Activated CD8-positive, alpha-beta T cell treated with anti-CD3 and anti-CD28 coated beads, Interleukin-2, amount 10 ng/mL, durations not matched to agents 7 days and 5 days (primary cell): Measurements from ENCODE around the gene BICD2. TPM values are rescaled to one million over a fixed set of nuclear protein-coding genes. Genes with fewer than 3 reads are reported as not detected.
"Not testable (repeated sequence)": the region's sequence is repeated elsewhere in the genome, so short reads cannot be mapped to it uniquely, and the experiment has no call there.

ENCODE experiments used
- ATAC-seq: fragments of 150-1000 bp; cut with Tn5 transposase; one replicate; pipeline ENCODE4 v1.10.0; 2021; ENCODE audit warnings: moderate library complexity
- CTCF ChIA-PET: fragments of 350-600 bp; sonication (Branson Sonifier 250); formaldehyde crosslinking; loops from one replicate; lab custom pipeline; 2021; ENCODE audit warnings: antibody characterized with exemption; lab: Charles Lee
- POLR2A ChIA-PET: fragments of 350-600 bp; sonication (Branson Sonifier 250); formaldehyde crosslinking; loops from one replicate; lab custom pipeline; 2021; ENCODE audit warnings: antibody characterized with exemption; lab: Charles Lee
- DNase-seq: peaks from one replicate; pipeline ENCODE4 v3.0.0-alpha.2; 2020
- H3K27ac Mint-ChIP-seq: one replicate; pipeline ENCODE4 v1.8.0; 2021; ENCODE audit warnings: mild to moderate bottlenecking, mixed read lengths
- H3K27me3 Mint-ChIP-seq: one replicate; pipeline ENCODE4 v1.8.0; 2021; ENCODE audit warnings: low read depth, mixed read lengths
- H3K36me3 Mint-ChIP-seq: one replicate; pipeline ENCODE4 v1.8.0; 2021; ENCODE audit warnings: low read depth, mixed read lengths
- H3K4me1 Mint-ChIP-seq: one replicate; pipeline ENCODE4 v1.8.0; 2021; ENCODE audit warnings: low read depth, mixed read lengths
- H3K4me3 Mint-ChIP-seq: one replicate; pipeline ENCODE4 v1.8.0; 2021; ENCODE audit warnings: mild to moderate bottlenecking, mixed read lengths
- H3K9me3 Mint-ChIP-seq: one replicate; pipeline ENCODE4 v1.8.0; 2022; ENCODE audit warnings: mixed read lengths; ENCODE audit not compliant: insufficient read depth
- total RNA-seq, 2 experiments: library from RNA; stranded (reverse); gene quantifications; one replicate each; pipeline ENCODE4 v1.2.3, GENCODE V29; 2021

BICD2 gene
- total RNA-seq, 2 experiments from 2014 or later: 31.9 to 32.5 TPM

- H3K27ac Mint-ChIP-seq: peak overlapping the region; percentile 75
- no peaks in the 10 kb centered on the region for H3K36me3 Mint-ChIP-seq
- no peaks in the 10 kb centered on the region for H3K9me3 Mint-ChIP-seq
- ChIA-PET POLR2A (interaction anchor here (1.0 kb wide), 1 partner anchor 99 kb away, joined by 4 read pairs; the partner anchor contains the start of gene IPPK), CTCF (interaction anchor here (0.8 to 3.0 kb wide), 3 partner anchors 18 to 53 kb away, joined by 3 to 10 read pairs (median 4); no protein-coding TSS in a partner anchor)
- DNase-seq (no peak), ATAC-seq (no peak)
- H3K4me3 Mint-ChIP-seq: no peak overlapping the region
- H3K4me1 Mint-ChIP-seq: peaks cover 23% of the 10 kb centered on the region
- no peaks in the 10 kb centered on the region for H3K27me3 Mint-ChIP-seq
These were observed 5.3 kb upstream of the BICD2 start for GRCh38 chr9:92769990-92770359.

GRCh38 chr9:92769286-92769685, 4.7 kb upstream of the BICD2 start:
- H3K4me1 Mint-ChIP-seq: peaks cover 23% of the 10 kb centered on the region
- no peak for ATAC-seq
- H3K4me3 Mint-ChIP-seq: no peak overlapping the region
- H3K36me3 Mint-ChIP-seq: no peaks in the 10 kb centered on the region
- no peaks in the 10 kb centered on the region for H3K27me3 Mint-ChIP-seq
- no peak for DNase-seq
- H3K9me3 Mint-ChIP-seq: no peaks in the 10 kb centered on the region
- ChIA-PET POLR2A (no interaction called here), CTCF (no interaction called here)
- no peak overlapping the region for H3K27ac Mint-ChIP-seq

GRCh38 chr9:92768816-92769215, 4.2 kb upstream of the BICD2 start:
- H3K4me3 Mint-ChIP-seq, H3K27ac Mint-ChIP-seq, POLR2A ChIA-PET, H3K27me3 Mint-ChIP-seq, CTCF ChIA-PET, H3K9me3 Mint-ChIP-seq, H3K36me3 Mint-ChIP-seq, ATAC-seq, DNase-seq: not testable (repeated sequence)
- H3K4me1 Mint-ChIP-seq: peaks cover 23% of the 10 kb centered on the region

GRCh38 chr9:92767066-92768054, 2.7 kb upstream of the BICD2 start:
- ChIA-PET CTCF (no interaction called here), POLR2A (interaction anchor here (0.6 kb wide), 1 partner anchor 209 kb away, joined by 3 read pairs; no protein-coding TSS in a partner anchor)
- no peak overlapping the region for H3K4me3 Mint-ChIP-seq
- peaks cover 38% of the 10 kb centered on the region for H3K4me1 Mint-ChIP-seq
- ATAC-seq (no peak), DNase-seq (no peak)
- no peaks in the 10 kb centered on the region for H3K27me3 Mint-ChIP-seq
- peaks cover 3% of the 10 kb centered on the region for H3K36me3 Mint-ChIP-seq
- H3K27ac Mint-ChIP-seq: peak overlapping the region; percentile 5
- no peaks in the 10 kb centered on the region for H3K9me3 Mint-ChIP-seq

- ATAC-seq: peak; percentile 91
- H3K4me1 Mint-ChIP-seq: peaks cover 47% of the 10 kb centered on the region
These were observed 629 bp upstream of the BICD2 start for GRCh38 chr9:92764988-92765936.

GRCh38 chr9:92763721-92764380, 782 bp downstream of the BICD2 start:
- ATAC-seq (no peak), DNase-seq (peak; percentile 56)
- Mint-ChIP-seq H3K9me3 (no peaks in the 10 kb centered on the region), H3K27ac (peak overlapping the region; percentile 81), H3K4me3 (peak overlapping the region; percentile 94), H3K4me1 (peaks cover 47% of the 10 kb centered on the region), H3K36me3 (peaks cover 3% of the 10 kb centered on the region), H3K27me3 (no peaks in the 10 kb centered on the region)
- POLR2A ChIA-PET: interaction anchor here (0.6 to 2.0 kb wide), 2 partner anchors 94 to 1556 kb away, joined by 3 to 9 read pairs; partner anchors contain the start of gene IPPK
- CTCF ChIA-PET: interaction anchor here (0.6 to 2.8 kb wide), 5 partner anchors 45 to 93 kb away, joined by 3 to 10 read pairs (median 3); no protein-coding TSS in a partner anchor

More at GRCh38 chr9:92764988-92765936, 629 bp upstream of the BICD2 start:
- no peaks in the 10 kb centered on the region for H3K9me3 Mint-ChIP-seq
- peak overlapping the region; percentile 94 for H3K4me3 Mint-ChIP-seq
- H3K36me3 Mint-ChIP-seq: peaks cover 3% of the 10 kb centered on the region
- H3K27me3 Mint-ChIP-seq: no peaks in the 10 kb centered on the region
- ChIA-PET POLR2A (interaction anchor here (0.7 to 2.0 kb wide), 2 partner anchors 95 to 917 kb away, joined by 3 to 9 read pairs; partner anchors contain the start of gene IPPK), CTCF (interaction anchor here (0.6 to 2.8 kb wide), 13 partner anchors 9 to 186 kb away, joined by 3 to 13 read pairs (median 3); no protein-coding TSS in a partner anchor)
- H3K27ac Mint-ChIP-seq: peak overlapping the region; percentile 95
- peak; percentile 98 for DNase-seq

- Mint-ChIP-seq H3K36me3 (peaks cover 3% of the 10 kb centered on the region), H3K9me3 (no peaks in the 10 kb centered on the region), H3K27me3 (no peaks in the 10 kb centered on the region), H3K27ac (peak overlapping the region; percentile 81), H3K4me1 (peaks cover 47% of the 10 kb centered on the region), H3K4me3 (peak overlapping the region; percentile 94)
- ATAC-seq (no peak), DNase-seq (no peak)
- ChIA-PET POLR2A (interaction anchor here (0.6 kb wide), 1 partner anchor 1556 kb away, joined by 3 read pairs; no protein-coding TSS in a partner anchor), CTCF (interaction anchor here (1.0 to 2.8 kb wide), 3 partner anchors 46 to 92 kb away, joined by 3 to 10 read pairs (median 3); no protein-coding TSS in a partner anchor)
These were observed 1.6 kb downstream of the BICD2 start for GRCh38 chr9:92762781-92763708.

- H3K4me1 Mint-ChIP-seq: peaks cover 47% of the 10 kb centered on the region
- POLR2A ChIA-PET: no interaction called here
- CTCF ChIA-PET: no interaction called here
- peaks cover 3% of the 10 kb centered on the region for H3K36me3 Mint-ChIP-seq
- H3K9me3 Mint-ChIP-seq: no peaks in the 10 kb centered on the region
- ATAC-seq: no peak
- no peaks in the 10 kb centered on the region for H3K27me3 Mint-ChIP-seq
- no peak overlapping the region for H3K27ac Mint-ChIP-seq
- peak overlapping the region; percentile 94 for H3K4me3 Mint-ChIP-seq
- no peak for DNase-seq
These were observed 2.4 kb downstream of the BICD2 start for GRCh38 chr9:92762196-92762595.

- H3K36me3 Mint-ChIP-seq: peaks cover 3% of the 10 kb centered on the region
- H3K4me1 Mint-ChIP-seq: peaks cover 45% of the 10 kb centered on the region
- no peak overlapping the region for H3K4me3 Mint-ChIP-seq
- CTCF ChIA-PET: no interaction called here
- no peaks in the 10 kb centered on the region for H3K9me3 Mint-ChIP-seq
- no peak for DNase-seq
- ATAC-seq: no peak
- H3K27ac Mint-ChIP-seq: no peak overlapping the region
- H3K27me3 Mint-ChIP-seq: no peaks in the 10 kb centered on the region
- POLR2A ChIA-PET: no interaction called here
These were observed 2.9 kb downstream of the BICD2 start for GRCh38 chr9:92761686-92762085.

GRCh38 chr9:92760494-92760893, 4.1 kb downstream of the BICD2 start:
- no peak overlapping the region for H3K27ac Mint-ChIP-seq
- no peak overlapping the region for H3K4me3 Mint-ChIP-seq
- no peak for DNase-seq
- ATAC-seq: no peak
- peaks cover 37% of the 10 kb centered on the region for H3K4me1 Mint-ChIP-seq
- no peaks in the 10 kb centered on the region for H3K27me3 Mint-ChIP-seq
- H3K9me3 Mint-ChIP-seq: peaks cover 3% of the 10 kb centered on the region
- peaks cover 8% of the 10 kb centered on the region for H3K36me3 Mint-ChIP-seq
- ChIA-PET POLR2A (no interaction called here), CTCF (interaction anchor here (1.8 kb wide), 1 partner anchor 31 kb away, joined by 5 read pairs; no protein-coding TSS in a partner anchor)
